Glomerular visceral epithelial cell (primary cell): ENCODE measurements around the gene RASSF7.
"Not testable (repeated sequence)": the region's sequence is repeated elsewhere in the genome, so short reads cannot be mapped to it uniquely, and the experiment has no call there.

ENCODE experiments used
- DNase-seq: peaks from one replicate; pipeline ENCODE4 v3.0.0-alpha.2; 2016; ENCODE audit errors: extremely low spot score

Gene RASSF7

GRCh38 chr11:567011-567628 is 6.3 kb downstream of the RASSF7 start:
- no peak for DNase-seq

DNA sequence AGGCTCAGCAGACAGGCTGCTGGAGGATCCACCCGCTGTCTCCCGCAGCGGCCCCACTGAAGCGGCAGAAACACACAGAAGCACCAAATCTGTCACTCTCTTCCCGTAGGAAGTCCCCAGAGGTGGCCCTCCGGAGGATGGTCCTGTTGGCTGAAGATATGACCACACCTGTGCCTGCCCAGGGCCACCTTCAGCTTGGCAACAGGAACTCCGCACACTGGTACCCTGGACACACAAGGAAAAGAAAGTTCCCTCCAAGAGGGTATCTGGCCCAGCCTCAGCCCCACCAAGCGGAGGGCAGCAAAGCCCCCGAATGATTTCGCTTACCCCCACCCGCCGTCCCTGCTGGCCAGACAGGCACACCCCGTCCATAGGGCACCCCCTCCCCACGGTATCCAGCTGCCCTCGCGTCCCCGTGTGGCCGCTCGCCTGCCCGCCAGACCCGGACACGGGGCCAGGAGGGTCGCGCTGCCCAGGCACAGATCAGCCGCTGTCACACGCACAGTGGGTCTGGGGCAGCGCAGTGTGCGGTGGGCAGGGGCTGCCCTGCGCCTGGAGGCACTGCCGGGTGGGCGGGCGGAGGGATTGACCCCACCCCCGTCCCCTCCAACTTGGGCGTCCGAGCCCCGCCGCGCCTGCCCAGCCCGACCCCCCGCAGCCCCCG is 7.0 kb downstream of the RASSF7 start:
- no peak for DNase-seq

DNA sequence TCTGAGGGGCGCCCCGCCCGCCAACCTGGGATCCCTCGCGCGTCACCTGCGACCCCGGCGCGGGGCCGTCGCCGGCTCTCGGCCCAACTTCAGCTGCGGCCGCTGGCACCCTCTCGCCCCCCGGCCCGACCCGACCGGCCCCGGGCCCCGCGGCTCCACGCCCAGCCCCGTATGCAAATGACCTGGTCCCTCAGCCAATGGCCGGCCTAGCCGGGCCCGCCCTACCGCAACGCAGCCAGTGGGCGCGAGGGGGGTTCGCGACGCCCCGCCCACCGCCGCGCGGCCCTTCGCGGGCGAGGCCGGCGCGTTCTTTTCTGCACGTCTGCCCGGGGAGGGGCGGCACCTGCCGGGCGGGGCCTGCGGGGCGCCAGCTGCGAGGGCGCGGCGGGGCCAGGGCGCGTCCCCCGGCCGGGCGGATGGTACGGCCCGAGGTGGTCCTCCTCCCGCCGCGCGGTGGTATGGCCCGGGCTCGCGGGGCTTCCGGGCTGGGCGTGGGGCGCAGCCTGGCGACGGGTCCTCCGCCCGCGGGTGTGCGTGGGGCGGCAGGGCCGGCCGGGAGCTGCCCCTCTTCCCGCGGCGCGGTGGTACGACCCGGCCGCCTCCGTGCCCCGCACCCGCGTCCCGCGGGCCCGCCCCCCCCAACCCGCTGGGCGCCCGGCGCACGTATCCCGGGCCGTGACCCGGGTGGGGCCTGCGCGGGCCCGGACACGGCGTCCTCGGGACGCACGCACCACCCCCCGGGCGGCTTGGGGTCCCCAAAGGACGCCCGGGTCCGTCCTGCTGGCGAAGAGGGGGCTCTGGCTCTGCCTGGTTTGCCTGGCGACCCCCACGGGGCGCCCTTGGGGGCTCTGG is 7.8 kb downstream of the RASSF7 start:
- peak; percentile 96 for DNase-seq

GRCh38 chr11:569158-569885 is 8.6 kb downstream of the RASSF7 start:
- DNase-seq: no peak

DNA sequence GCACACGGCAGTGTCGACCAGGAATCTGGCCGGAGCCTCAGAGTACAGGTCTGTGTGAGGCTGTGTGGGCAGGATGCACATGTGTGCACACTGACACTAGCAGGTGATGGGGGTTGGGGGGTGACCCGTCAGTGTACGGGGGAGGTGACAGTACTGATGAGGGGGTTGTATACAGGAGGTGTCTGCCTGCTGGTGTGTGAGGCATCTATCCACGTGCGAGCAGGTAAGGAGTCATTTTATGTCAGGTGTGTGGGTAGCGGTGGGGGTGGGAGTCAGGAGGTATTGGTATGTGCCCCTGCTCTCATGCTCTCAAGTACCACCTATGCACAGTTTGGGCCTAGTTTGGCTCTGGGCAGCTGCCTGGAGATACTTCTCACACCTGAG is 11.0 kb downstream of the RASSF7 start:
- DNase-seq: no peak

GRCh38 chr11:573146-573759 is 12.5 kb downstream of the RASSF7 start:
- no peak for DNase-seq

GRCh38 chr11:574031-574570 is 13.3 kb downstream of the RASSF7 start:
- not testable (repeated sequence) for DNase-seq

DNA sequence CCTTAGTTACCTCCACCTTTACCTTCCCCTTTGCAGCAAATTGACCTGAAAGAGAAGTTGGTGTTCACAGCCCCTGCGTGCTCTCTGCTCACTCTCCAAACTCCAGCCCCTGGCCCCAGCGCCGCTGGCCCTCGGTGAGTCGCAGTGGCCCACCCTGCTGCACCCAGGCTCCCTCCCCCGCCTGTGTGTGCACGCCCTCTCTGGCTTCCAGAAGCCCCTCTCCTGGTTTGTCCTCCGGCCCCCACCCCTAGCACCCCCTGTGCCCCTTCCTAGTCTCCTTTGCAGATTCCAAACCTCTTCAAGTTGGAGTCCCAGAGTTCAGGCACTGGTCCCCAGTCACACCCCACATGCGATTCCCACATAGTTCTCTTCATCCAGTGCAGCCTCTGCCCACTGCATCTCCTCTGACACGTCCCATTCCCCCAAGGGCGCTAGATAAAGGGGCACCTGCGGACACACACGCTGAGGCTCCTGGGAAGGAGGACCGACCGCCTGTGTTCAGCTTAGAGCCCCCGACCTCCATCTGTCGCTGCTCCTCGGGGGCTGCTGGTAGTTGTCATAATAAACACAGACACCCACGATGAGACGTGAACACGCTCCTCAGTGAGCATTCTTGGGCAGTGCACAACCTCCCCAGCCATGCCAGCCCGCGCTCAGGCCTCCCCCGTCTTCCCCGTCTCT is 14.0 kb downstream of the RASSF7 start:
- no peak for DNase-seq

- no peak for DNase-seq
Observed at GRCh38 chr11:575313-575995, 14.7 kb downstream of the RASSF7 start.

DNA sequence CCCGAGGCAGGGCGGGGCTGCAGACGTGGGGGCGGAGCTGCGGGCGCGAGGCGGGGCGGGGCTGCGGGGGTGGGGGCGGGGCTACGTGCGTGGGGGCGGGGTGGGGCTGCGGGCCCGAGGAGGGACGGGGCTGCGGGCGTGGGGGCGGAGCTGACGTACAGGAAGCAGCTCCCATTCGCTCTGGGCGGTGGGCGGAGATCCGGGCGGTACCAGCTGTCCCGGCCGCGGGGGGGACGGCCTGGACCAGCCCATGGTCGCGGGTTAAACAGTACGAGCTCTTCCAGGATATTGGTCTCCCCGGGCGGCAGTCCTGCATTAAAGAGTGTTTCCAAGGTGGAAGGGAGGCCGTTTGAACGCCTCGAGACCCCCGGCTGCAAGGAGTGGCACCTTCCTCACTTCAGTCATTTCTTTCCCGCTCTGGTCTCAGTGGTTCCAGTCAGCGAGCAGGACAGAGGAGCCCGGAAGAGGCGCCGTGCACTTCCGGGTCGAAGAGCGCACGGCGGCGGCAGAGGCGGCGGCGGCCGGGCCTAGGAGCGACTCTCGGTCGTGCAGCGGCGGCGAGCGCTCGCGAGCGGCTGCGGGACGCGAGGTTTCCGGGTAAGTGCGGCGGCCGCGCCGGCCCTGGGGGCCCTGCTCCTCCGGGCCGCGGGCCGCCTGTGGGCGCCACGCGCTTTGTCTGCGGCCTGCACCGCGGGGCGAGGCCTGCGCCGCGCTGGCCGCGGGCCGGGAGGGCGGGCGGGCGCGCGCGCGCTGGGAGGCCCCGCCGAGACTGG is 15.4 kb downstream of the RASSF7 start, which contains the start of gene PHRF1:
Gene PHRF1, plus strand, starts transcription at position 475 of the 773 bp plus-strand sequence. CDS start 5,043 bp downstream, outside the sequence.
- peak; percentile 94 for DNase-seq

DNA sequence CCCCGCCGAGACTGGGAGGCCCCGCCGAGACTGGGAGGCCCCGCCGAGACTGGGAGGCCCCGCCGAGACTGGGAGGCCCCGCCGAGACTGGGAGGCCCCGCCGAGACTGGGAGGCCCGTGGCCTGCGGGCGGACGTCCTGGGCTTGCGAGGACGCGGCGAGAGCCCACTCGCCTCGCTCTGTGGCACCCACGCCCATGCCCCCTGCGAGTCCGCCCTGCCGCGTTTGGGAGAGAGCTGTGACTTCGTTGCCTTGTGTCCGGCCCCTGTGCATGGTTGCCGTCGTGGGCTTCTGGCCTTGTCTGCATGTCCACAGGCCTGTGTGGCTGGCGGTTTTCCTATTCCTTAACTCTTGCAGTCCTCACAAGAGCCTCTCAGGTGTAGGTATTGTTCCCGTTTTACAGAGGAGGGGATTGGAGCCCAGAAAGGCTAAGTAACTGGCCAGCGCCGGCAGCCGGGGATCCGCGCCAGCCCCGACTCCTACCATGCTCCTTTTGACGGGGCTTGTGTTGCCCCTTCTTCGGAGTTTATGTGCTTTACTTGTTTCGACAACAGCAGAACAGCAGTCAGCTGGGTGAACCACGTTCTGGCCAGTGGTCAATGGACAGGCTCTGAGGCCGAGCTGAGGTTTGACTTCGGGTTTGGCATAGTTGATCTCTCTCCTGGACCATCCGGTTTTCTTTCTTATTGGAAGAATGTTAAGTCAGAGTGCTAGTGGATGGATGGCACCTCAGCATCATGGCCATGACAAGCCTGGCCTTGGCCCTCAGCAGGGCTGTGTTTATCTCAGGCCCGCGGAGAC is 16.2 kb downstream of the RASSF7 start:
- no peak for DNase-seq

GRCh38 chr11:577611-577894 is 16.8 kb downstream of the RASSF7 start:
- no peak for DNase-seq

DNA sequence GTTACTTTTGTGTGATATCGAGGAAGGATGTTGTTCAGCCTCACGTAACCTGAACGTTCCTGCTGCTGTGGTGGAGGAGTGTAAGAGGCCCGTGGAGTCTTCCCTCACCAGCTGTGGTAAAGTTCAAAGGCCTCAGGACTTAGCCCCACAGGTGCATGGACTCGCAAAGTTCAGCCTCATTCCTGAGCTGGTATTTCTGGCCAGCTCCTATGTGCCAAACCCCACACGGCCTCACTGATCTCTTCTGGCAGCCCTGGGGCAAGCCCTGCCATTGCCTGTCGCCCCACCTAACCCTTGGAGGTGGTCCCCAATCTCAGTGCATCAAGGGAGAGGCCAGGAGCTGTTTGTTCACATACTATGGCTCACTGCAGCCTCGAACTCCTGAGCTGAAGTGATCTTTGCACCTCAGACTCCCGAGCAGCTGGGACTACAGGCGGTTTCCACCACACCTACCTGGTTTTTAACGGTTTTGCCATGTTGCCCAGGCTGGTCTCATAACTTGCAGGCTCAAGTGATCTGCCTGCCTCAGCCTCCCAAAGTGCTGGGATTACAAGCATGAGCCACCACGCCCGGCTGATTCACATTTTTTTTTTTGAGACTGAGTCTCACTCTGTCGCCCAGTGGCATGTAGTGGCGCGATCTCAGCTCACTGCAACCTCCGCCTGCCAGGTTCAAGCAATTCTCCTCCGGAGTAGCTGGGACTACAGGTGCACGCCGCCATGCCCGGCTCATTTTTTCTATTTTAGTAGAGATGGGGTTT is 17.7 kb downstream of the RASSF7 start:
- no peak for DNase-seq

DNA sequence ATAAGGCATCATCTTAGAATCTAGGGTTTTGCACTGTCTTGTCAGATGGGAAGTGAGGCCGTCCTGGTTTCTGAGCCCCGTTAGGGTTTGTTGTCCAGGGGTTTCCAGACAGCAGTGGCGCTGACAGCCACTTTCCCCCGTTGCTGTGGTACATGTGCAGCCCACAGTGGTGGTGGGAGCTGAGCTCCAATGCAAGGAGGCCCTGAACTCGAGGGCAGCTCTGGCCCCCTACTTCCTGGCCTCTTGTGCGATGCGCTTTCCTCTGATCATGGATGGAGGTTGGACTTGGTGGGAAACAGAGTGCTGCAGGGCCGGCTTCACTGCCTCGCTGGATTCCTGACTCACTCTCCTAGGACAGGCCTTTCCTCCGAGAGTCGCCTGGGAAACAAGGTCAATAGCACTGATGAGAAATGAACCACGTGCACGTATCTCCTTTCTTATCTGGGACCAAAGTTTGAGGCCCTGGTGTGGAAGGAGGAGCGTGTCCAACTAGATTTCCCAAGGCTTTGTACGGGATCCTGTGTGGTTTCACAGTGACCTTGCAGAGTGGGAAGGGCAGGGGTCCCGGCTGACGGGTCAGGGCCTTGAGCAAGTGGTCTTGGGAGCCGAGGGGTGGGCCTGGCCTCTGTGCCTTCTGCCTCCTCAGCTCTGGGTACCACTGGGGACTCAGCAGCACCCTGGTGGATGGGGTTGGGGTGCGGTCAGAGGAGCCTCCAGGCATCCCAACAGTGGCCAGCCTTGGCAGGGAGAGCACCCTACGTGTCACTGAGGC is 19.2 kb downstream of the RASSF7 start:
- no peak for DNase-seq

- DNase-seq: no peak
Observed at GRCh38 chr11:581342-581741, 20.6 kb downstream of the RASSF7 start.

- no peak for DNase-seq
Observed at GRCh38 chr11:581752-582151, 21.0 kb downstream of the RASSF7 start.

- no peak for DNase-seq
Observed at GRCh38 chr11:584287-584686, 23.5 kb downstream of the RASSF7 start.
